Measurements from ENCODE around the gene FCHSD2. TPM values are rescaled to one million over a fixed set of nuclear protein-coding genes. Genes with fewer than 3 reads are reported as not detected.

Gene FCHSD2
- total RNA-seq, 3 donors from 2014 or later (not counting 1 experiment from before 2014, with no cell fraction given): 39.4 to 59.1 (median 42.1) TPM

GRCh38 chr11:72968390-72968789, 173.7 kb downstream of the FCHSD2 start:
- H3K36me3 Mint-ChIP-seq: no peaks in the 10 kb centered on the region
- Histone ChIP-seq H3K4me3 (ENCODE audit: low read length) (no peak overlapping the region), H3K4me1 (ENCODE audit: control insufficient read depth, insufficient read depth, low read length) (peaks cover 4% of the 10 kb centered on the region), H3K27ac (ENCODE audit: low read length) (no peak overlapping the region), H3K9me3 (ENCODE audit: control insufficient read depth, insufficient read depth, low read length) (no peaks in the 10 kb centered on the region), H3K27me3 (ENCODE audit: control insufficient read depth, insufficient read depth, low read length) (no peaks in the 10 kb centered on the region), H3K36me3 (ENCODE audit: control insufficient read depth, insufficient read depth, low read length) (no peaks in the 10 kb centered on the region)
- H3K9me3 Mint-ChIP-seq: no peaks in the 10 kb centered on the region
- intact Hi-C loops (cut with micrococcal nuclease): no loop called here
- peaks cover 21 to 27% of the 10 kb centered on the region in 2 donors for H3K4me1 Mint-ChIP-seq
- ATAC-seq: no peak
- H3K4me3 Mint-ChIP-seq: no peak overlapping the region
- no peak for DNase-seq
- H3K27ac Mint-ChIP-seq: no peak overlapping the region
- TF ChIP-seq CTCF (IDR thresholded peaks at IDR 0.05): no peak
- no peaks in the 10 kb centered on the region for H3K27me3 Mint-ChIP-seq (ENCODE audit: low read depth in 2 of 2)

- no peaks in the 10 kb centered on the region for H3K27me3 ChIP-seq (ENCODE audit: control insufficient read depth, insufficient read depth, low read length)
- H3K4me1 Mint-ChIP-seq: peaks cover 18 to 24% of the 10 kb centered on the region in 2 donors
- no peak for DNase-seq
- no peaks in the 10 kb centered on the region for H3K27me3 Mint-ChIP-seq (ENCODE audit: low read depth in 2 of 2)
- H3K4me3 ChIP-seq (ENCODE audit: low read length): no peak overlapping the region
- ATAC-seq: no peak
- H3K9me3 ChIP-seq (ENCODE audit: control insufficient read depth, insufficient read depth, low read length): no peaks in the 10 kb centered on the region
- H3K9me3 Mint-ChIP-seq: no peaks in the 10 kb centered on the region
- no CpG with 5 or more reads among the region's 1 CpG for WGBS (ENCODE audit: insufficient coverage)
- no peak overlapping the region for H3K27ac ChIP-seq (ENCODE audit: low read length)
- intact Hi-C loops (cut with micrococcal nuclease): no loop called here
- H3K36me3 Mint-ChIP-seq: no peaks in the 10 kb centered on the region
- peaks cover 3% of the 10 kb centered on the region for H3K4me1 ChIP-seq (ENCODE audit: control insufficient read depth, insufficient read depth, low read length)
- TF ChIP-seq CTCF (IDR thresholded peaks at IDR 0.05): no peak
- no peak overlapping the region for H3K4me3 Mint-ChIP-seq
- no peak overlapping the region for H3K27ac Mint-ChIP-seq
- no peaks in the 10 kb centered on the region for H3K36me3 ChIP-seq (ENCODE audit: control insufficient read depth, insufficient read depth, low read length)
These were observed 176.4 kb downstream of the FCHSD2 start for GRCh38 chr11:72965672-72966071.

- Mint-ChIP-seq H3K9me3 (no peaks in the 10 kb centered on the region), H3K4me1 (peaks cover 0 to 5% of the 10 kb centered on the region in 2 donors), H3K4me3 (no peak overlapping the region), H3K36me3 (no peaks in the 10 kb centered on the region), H3K27me3 (ENCODE audit: low read depth in 2 of 2) (no peaks in the 10 kb centered on the region), H3K27ac (no peak overlapping the region)
- Histone ChIP-seq H3K4me3 (ENCODE audit: low read length) (no peak overlapping the region), H3K4me1 (ENCODE audit: control insufficient read depth, insufficient read depth, low read length) (no peaks in the 10 kb centered on the region), H3K27ac (ENCODE audit: low read length) (no peak overlapping the region), H3K9me3 (ENCODE audit: control insufficient read depth, insufficient read depth, low read length) (no peaks in the 10 kb centered on the region), H3K36me3 (ENCODE audit: control insufficient read depth, insufficient read depth, low read length) (peaks cover 2% of the 10 kb centered on the region), H3K27me3 (ENCODE audit: control insufficient read depth, insufficient read depth, low read length) (no peaks in the 10 kb centered on the region)
- TF ChIP-seq CTCF (IDR thresholded peaks at IDR 0.05): no peak
- DNase-seq (no peak), ATAC-seq (no peak)
- intact Hi-C loops (cut with micrococcal nuclease): no loop called here
These were observed 179.4 kb downstream of the FCHSD2 start for GRCh38 chr11:72962717-72963116.

- Histone ChIP-seq H3K36me3 (ENCODE audit: control insufficient read depth, insufficient read depth, low read length) (peaks cover 2% of the 10 kb centered on the region), H3K4me1 (ENCODE audit: control insufficient read depth, insufficient read depth, low read length) (no peaks in the 10 kb centered on the region), H3K4me3 (ENCODE audit: low read length) (no peak overlapping the region), H3K27me3 (ENCODE audit: control insufficient read depth, insufficient read depth, low read length) (no peaks in the 10 kb centered on the region), H3K9me3 (ENCODE audit: control insufficient read depth, insufficient read depth, low read length) (no peaks in the 10 kb centered on the region), H3K27ac (ENCODE audit: low read length) (no peak overlapping the region)
- Mint-ChIP-seq H3K27ac (no peak overlapping the region), H3K27me3 (ENCODE audit: low read depth in 2 of 2) (no peaks in the 10 kb centered on the region), H3K36me3 (no peaks in the 10 kb centered on the region), H3K4me1 (no peaks in the 10 kb centered on the region), H3K9me3 (no peaks in the 10 kb centered on the region), H3K4me3 (no peak overlapping the region)
- ATAC-seq: no peak
- TF ChIP-seq CTCF (IDR thresholded peaks at IDR 0.05): no peak
- intact Hi-C loops (cut with micrococcal nuclease): no loop called here
- DNase-seq: no peak
- WGBS (ENCODE audit: insufficient coverage): no CpG with 5 or more reads among the region's 4 CpGs
These were observed 180.0 kb downstream of the FCHSD2 start for GRCh38 chr11:72962084-72962483.
